Lower leg skin (tissue), 3 donors: Measurements from ENCODE around the gene NANOS1.

ENCODE experiments used
- CTCF ChIP-seq, 3 donors: fragments of 450-650 bp; IDR thresholded peaks; one replicate each; pipeline ENCODE4 v1.5.1; 2016; ENCODE audit warnings: antibody characterized with exemption in 3 of 3, mild to moderate bottlenecking in 3 of 3, moderate library complexity in 2 of 3
- POLR2A ChIP-seq, 2 donors: fragments of 450-650 bp; IDR thresholded peaks; one replicate each; pipeline ENCODE4 v1.6.1; 2016 to 2017; ENCODE audit warnings: antibody characterized with exemption in 2 of 2, mild to moderate bottlenecking in 1 of 2, moderate library complexity in 1 of 2

- TF ChIP-seq POLR2A (IDR thresholded peaks at IDR 0.05): no peak
- TF ChIP-seq CTCF (IDR thresholded peaks at IDR 0.05): no peak
Observed at GRCh38 chr10:119078422-119079179, 49.1 kb downstream of the NANOS1 start.
